ENCODE data around the gene WDR81.

DNA sequence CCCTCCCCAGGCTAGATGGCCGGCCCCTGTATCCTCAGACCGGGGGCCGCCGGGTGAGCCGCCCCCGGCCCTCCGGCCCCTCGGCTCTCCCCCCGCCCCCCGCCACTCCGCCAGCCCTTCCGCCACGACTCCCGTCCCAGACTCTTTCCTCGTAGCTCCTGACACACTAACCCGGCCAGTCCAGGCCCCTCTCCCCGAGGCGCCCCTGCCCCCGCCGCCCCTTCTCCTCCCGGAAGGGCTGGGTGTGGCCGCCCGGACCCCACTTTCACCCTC is 8.8 kb upstream of the WDR81 start:
- TF ChIP-seq, protein P1, sequence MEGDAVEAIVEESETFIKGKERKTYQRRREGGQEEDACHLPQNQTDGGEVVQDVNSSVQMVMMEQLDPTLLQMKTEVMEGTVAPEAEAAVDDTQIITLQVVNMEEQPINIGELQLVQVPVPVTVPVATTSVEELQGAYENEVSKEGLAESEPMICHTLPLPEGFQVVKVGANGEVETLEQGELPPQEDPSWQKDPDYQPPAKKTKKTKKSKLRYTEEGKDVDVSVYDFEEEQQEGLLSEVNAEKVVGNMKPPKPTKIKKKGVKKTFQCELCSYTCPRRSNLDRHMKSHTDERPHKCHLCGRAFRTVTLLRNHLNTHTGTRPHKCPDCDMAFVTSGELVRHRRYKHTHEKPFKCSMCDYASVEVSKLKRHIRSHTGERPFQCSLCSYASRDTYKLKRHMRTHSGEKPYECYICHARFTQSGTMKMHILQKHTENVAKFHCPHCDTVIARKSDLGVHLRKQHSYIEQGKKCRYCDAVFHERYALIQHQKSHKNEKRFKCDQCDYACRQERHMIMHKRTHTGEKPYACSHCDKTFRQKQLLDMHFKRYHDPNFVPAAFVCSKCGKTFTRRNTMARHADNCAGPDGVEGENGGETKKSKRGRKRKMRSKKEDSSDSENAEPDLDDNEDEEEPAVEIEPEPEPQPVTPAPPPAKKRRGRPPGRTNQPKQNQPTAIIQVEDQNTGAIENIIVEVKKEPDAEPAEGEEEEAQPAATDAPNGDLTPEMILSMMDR (conservative IDR thresholded peaks at IDR 0.05; ENCODE audit: low read depth, low read length): no peak
- no peak for TF ChIP-seq EZH2 (IDR thresholded peaks at IDR 0.05; ENCODE audit: borderline replicate concordance, low read depth, low read length, poor library complexity, severe bottlenecking)
